Thyroid gland (tissue), 4 donors: ENCODE results near the gene AK1. TPM values are rescaled to one million over a fixed set of nuclear protein-coding genes. Genes with fewer than 3 reads are reported as not detected.
A peak's percentile ranks its signal among the peaks of the same experiment; 100 is the strongest.

Experiments used
- DNase-seq, 2 donors: peaks; one replicate each; pipeline ENCODE4 v3.0.0-alpha.2; 2019
- H3K27ac ChIP-seq, 3 donors: fragments of 200-600 bp; sonication (generic); 1 replicate in 2 of 3; 2 replicates in 1 of 3; pipeline ENCODE4 v1.5.1; 2016 to 2019; ENCODE audit warnings: mild to moderate bottlenecking in 1 of 3, moderate library complexity in 1 of 3
- H3K27me3 ChIP-seq: fragments of 200-600 bp; sonication (generic); one replicate; pipeline ENCODE4 v1.5.1; 2019
- H3K36me3 ChIP-seq, 2 donors: fragments of 200-600 bp; sonication (generic); one replicate each; pipeline ENCODE4 v1.5.1; 2016 to 2019
- H3K4me1 ChIP-seq, 2 donors: fragments of 200-600 bp; sonication (generic); one replicate each; pipeline ENCODE4 v1.5.1; 2017 to 2019
- H3K4me3 ChIP-seq, 3 donors: fragments of 200-600 bp; sonication (generic); replicated peaks in 1 of 3; 1 replicate in 2 of 3; 2 replicates in 1 of 3; pipeline ENCODE4 v1.5.1; 2016; ENCODE audit warnings: mild to moderate bottlenecking in 1 of 3
- H3K9me3 ChIP-seq: fragments of 200-600 bp; sonication (generic); one replicate; pipeline ENCODE4 v1.5.1; 2017
- CTCF ChIP-seq, 6 experiments: fragments of 200-600 bp in 3 of 6; fragments of 450-650 bp in 3 of 6; sonication (generic) in 3 of 6; IDR thresholded peaks; one replicate each; pipeline ENCODE4 v1.5.1; 2016 to 2019; ENCODE audit warnings: antibody characterized with exemption in 6 of 6, mild to moderate bottlenecking in 2 of 6, inconsistent platforms in 1 of 6, moderate library complexity in 1 of 6
- POLR2A ChIP-seq, 2 donors: fragments of 450-650 bp; IDR thresholded peaks; one replicate each; pipeline ENCODE4 v1.6.1; 2017; ENCODE audit warnings: antibody characterized with exemption in 2 of 2, mild to moderate bottlenecking in 2 of 2, moderate library complexity in 1 of 2
- WGBS, 2 donors: methylation state at CpG; one replicate each; pipeline ENCODE4 v1.1.5; 2017; 5-methylcytosine and 5-hydroxymethylcytosine counted together
- intact Hi-C: fragments of 100-400 bp; cut with DNase I; formaldehyde crosslinking; loops from one replicate; pipeline ENCODE4 v1.15.1; 2023
- total RNA-seq, 4 donors: library from RNA; depleted of rRNA; stranded (reverse); fragments of >200 nt; gene quantifications; one replicate each; pipeline ENCODE4 v1.2.3, GENCODE V29; 2016

Gene AK1
- total RNA-seq, 4 donors from 2014 or later = 56.3 to 98.9 (median 86.3) TPM

GRCh38 chr9:127880143-127880542 lies 2.7 kb upstream of the AK1 start:
- intact Hi-C loops = no loop called here
- DNase-seq = no peak
- H3K36me3 ChIP-seq = no peaks in the 10 kb centered on the region
- no peak overlapping the region for H3K4me3 ChIP-seq
- H3K27me3 ChIP-seq = no peaks in the 10 kb centered on the region
- TF ChIP-seq POLR2A (IDR thresholded peaks at IDR 0.05) = no peak
- TF ChIP-seq CTCF (IDR thresholded peaks at IDR 0.05) = no peak
- H3K27ac ChIP-seq = no peak overlapping the region
- 72 to 83% methylated on average over 8 of the region's 8 CpGs for WGBS, 2 donors
- no peaks in the 10 kb centered on the region for H3K9me3 ChIP-seq
- peaks cover 25 to 38% of the 10 kb centered on the region in 2 donors for H3K4me1 ChIP-seq

DNA sequence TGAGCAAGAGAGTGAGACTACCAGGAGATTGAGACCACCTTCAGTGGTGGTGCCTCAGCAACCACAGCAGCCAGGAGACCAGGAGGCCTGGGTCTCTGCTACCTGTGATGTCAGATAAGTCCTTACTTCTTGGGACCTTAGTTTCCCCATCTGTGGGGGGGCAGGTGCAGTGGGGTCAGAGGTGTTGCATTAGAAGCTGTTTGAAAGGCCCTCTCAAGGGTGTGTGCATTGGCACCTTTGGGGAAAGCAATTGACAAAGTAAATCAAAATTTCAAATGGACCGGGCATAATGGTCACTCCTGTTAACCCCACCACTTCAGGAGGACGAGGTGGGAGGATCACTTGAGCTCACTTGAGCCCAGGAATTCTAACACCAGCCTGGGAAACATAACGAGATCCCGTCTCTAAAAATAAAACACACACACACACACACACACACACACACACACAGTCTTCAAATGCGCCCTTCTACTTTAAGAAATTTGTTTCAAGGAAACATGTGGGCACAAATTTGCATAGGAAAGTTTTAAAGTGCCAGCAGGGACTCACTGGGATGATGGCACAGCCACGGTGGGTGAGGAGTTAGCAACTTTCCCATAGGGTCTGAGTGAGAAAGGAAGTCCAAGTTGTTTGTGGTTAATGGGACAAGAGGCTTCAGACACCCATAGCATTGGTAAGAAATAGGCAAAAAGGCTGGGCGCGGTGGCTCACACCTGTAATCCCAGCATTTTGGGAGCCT lies 1.3 kb upstream of the AK1 start:
- Histone ChIP-seq H3K9me3 (no peaks in the 10 kb centered on the region), H3K36me3 (no peaks in the 10 kb centered on the region), H3K27ac (no peak overlapping the region), H3K4me1 (peaks cover 39% of the 10 kb centered on the region in 2 donors), H3K27me3 (no peaks in the 10 kb centered on the region), H3K4me3 (no peak overlapping the region)
- no peak for DNase-seq
- intact Hi-C loops = no loop called here
- 52% methylated on average over 8 of the region's 8 CpGs for WGBS, 2 donors
- TF ChIP-seq CTCF (IDR thresholded peaks at IDR 0.05) (no peak), POLR2A (IDR thresholded peaks at IDR 0.05) (no peak)

DNA sequence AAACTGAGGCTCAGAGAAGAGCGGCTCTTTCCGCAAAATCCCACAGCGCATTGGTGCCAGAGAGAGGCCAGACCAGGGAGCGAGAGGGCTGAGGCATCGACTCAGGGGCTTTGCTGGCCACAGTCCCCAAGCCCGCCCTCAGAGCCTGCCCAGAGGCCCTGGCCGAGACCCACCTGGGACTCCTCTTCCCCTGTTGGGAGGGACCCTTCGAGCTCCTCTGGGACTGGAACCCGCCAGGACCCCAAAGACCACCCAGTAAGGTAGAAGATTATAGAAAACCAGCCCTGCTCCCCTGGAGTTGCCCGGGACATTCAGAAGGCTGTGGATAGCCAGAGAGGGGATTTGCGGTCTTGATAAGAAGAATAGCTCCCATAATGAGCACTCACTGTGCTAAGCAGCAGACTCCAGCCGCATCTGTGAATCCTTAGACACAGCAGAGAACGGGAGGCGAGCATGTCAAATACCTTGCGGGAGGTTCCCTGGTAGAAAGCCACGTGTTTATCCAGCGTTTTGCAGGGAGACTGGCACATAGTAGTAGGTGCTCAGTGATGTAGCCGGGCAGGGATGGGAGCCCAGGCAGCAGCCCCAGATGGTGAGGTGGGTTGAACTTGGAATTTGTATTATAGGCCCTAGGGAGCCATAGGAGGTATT lies 651 bp upstream of the AK1 start:
- no peaks in the 10 kb centered on the region for H3K27me3 ChIP-seq
- DNase-seq = no peak
- H3K4me3 ChIP-seq = peak overlapping the region in 2 of 3 donors; percentile 18 to 54
- H3K36me3 ChIP-seq = no peaks in the 10 kb centered on the region
- peaks cover 43 to 44% of the 10 kb centered on the region in 2 donors for H3K4me1 ChIP-seq
- intact Hi-C loops = no loop called here
- WGBS, 2 donors = 54 to 71% methylated on average over 9 to 18 of the region's 18 CpGs
- H3K9me3 ChIP-seq = no peaks in the 10 kb centered on the region
- H3K27ac ChIP-seq = peak overlapping the region in 2 of 3 donors; percentile 44 to 74
- no peak for TF ChIP-seq CTCF (IDR thresholded peaks at IDR 0.05)
- TF ChIP-seq POLR2A (IDR thresholded peaks at IDR 0.05) = no peak

DNA sequence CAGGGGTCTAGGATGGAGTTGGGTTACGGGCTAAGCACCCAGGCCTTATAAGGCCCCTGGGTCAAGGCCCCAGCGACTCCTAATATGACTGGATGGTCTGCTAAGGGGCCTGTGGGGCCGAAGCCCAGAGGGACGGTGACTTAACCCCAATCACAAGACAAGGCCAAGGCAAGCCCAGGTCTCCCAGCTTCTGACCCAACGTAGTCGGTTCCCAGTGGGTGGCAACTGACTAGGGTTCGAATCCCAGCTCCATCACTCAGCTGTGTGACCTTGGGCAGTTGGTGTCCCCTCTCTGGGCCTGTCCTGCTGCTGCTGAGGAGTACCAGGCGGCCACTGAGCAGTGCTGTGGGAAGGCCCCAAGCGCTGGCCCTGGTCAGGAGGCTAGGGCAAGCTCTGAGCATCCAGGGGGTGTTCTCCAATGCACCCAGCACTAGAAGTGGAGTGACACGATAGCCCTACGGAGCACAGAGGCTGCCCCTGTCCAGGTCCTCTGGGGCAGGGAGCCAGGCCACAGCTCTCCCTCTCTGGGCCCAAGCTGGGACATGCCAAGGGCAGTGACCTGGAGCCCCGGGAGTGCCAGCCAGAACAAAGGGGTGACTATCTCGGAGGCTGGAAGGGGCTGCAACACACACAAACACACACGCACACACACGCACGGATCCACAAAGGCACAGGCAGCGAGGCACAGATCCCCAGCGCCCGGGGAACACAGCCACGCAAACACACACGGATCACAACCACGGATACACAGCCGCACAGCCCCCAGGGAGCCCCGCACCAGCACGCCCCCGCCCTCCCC lies 512 bp downstream of the AK1 start:
- Histone ChIP-seq H3K4me1 (peaks cover 43 to 44% of the 10 kb centered on the region in 2 donors), H3K4me3 (peak overlapping the region; percentile 18 to 54 (median 28)), H3K27ac (peak overlapping the region; percentile 44 to 74 (median 65)), H3K27me3 (no peaks in the 10 kb centered on the region), H3K36me3 (no peaks in the 10 kb centered on the region), H3K9me3 (no peaks in the 10 kb centered on the region)
- peak; percentile 77 to 83 for DNase-seq
- intact Hi-C loops = no loop called here
- TF ChIP-seq CTCF (IDR thresholded peaks at IDR 0.05) (no peak), POLR2A (IDR thresholded peaks at IDR 0.05) (no peak)
- 13 to 59% methylated on average over 9 to 12 of the region's 26 CpGs for WGBS, 2 donors
